HFFc6 (cell line): ENCODE data around the gene BIRC7. TPM values are rescaled to one million over a fixed set of nuclear protein-coding genes. Genes with fewer than 3 reads are reported as not detected.
"Not testable (repeated sequence)": the region's sequence is repeated elsewhere in the genome, so short reads cannot be mapped to it uniquely, and the experiment has no call there.

Source experiments
- DNase-seq: peaks from one replicate; pipeline ENCODE4 v3.0.0-alpha.2; 2018
- H3K27ac Mint-ChIP-seq: 2 replicates; pipeline ENCODE4 v1.8.0; 2020; ENCODE audit warnings: mild to moderate bottlenecking, mixed read lengths
- H3K27me3 Mint-ChIP-seq: 2 replicates; pipeline ENCODE4 v1.8.0; 2021; ENCODE audit warnings: mild to moderate bottlenecking, moderate library complexity, mixed read lengths; ENCODE audit not compliant: insufficient read depth
- H3K36me3 Mint-ChIP-seq: 2 replicates; pipeline ENCODE4 v1.8.0; 2021; ENCODE audit warnings: low read depth, mixed read lengths
- H3K4me1 Mint-ChIP-seq: 2 replicates; pipeline ENCODE4 v1.8.0; 2020; ENCODE audit warnings: low read depth, mixed read lengths
- H3K4me3 Mint-ChIP-seq: 2 replicates; pipeline ENCODE4 v1.8.0; 2020; ENCODE audit warnings: mild to moderate bottlenecking, moderate library complexity, mixed read lengths
- H3K9me3 Mint-ChIP-seq: 2 replicates; pipeline ENCODE4 v1.8.0; 2020; ENCODE audit warnings: mild to moderate bottlenecking, mixed read lengths
- total RNA-seq, 6 experiments: library from RNA; stranded (reverse); fragmentation: NEBNext Ultra II Directional; extraction: Animal tissue kit (Norgen Biotek cat#: 25700); gene quantifications; 2 replicates in 1 of 6; 3 replicates in 5 of 6; pipeline ENCODE4 v1.2.3, GENCODE V29; 2021
- TF ChIP-seq, protein P1 (sequence below): fragments of 200-600 bp; sonication (generic); IDR thresholded peaks from 2 replicates; pipeline ENCODE4 v1.5.0; 2021; ENCODE audit warnings: antibody characterized with exemption, mild to moderate bottlenecking

BIRC7 gene
- total RNA-seq, 6 experiments from 2014 or later: not detected

DNA sequence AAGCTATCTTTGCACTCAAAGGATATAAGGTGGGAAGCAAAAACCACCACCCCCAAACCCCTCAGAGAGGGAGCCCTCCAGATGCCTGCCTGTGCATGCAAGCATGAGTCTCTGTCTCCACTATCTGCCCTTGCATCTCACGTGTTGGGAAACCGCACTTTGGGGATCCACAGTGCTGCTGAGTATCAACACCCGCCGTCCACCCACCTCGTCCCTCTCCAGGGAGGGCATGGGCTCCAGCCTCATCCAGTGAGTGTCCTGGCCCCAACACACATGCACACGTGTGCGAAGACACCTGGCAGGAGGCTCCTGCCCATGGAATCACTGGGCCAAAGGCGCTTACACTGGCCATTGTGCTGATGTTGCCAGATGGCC lies 16.3 kb upstream of the BIRC7 start:
- no peak for DNase-seq
- H3K27me3 Mint-ChIP-seq: peaks cover 17% of the 10 kb centered on the region
- TF ChIP-seq, protein P1, sequence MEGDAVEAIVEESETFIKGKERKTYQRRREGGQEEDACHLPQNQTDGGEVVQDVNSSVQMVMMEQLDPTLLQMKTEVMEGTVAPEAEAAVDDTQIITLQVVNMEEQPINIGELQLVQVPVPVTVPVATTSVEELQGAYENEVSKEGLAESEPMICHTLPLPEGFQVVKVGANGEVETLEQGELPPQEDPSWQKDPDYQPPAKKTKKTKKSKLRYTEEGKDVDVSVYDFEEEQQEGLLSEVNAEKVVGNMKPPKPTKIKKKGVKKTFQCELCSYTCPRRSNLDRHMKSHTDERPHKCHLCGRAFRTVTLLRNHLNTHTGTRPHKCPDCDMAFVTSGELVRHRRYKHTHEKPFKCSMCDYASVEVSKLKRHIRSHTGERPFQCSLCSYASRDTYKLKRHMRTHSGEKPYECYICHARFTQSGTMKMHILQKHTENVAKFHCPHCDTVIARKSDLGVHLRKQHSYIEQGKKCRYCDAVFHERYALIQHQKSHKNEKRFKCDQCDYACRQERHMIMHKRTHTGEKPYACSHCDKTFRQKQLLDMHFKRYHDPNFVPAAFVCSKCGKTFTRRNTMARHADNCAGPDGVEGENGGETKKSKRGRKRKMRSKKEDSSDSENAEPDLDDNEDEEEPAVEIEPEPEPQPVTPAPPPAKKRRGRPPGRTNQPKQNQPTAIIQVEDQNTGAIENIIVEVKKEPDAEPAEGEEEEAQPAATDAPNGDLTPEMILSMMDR: no peak
- H3K36me3 Mint-ChIP-seq: peaks cover 10% of the 10 kb centered on the region
- no peak overlapping the region for H3K27ac Mint-ChIP-seq
- H3K4me1 Mint-ChIP-seq: peaks cover 16% of the 10 kb centered on the region
- H3K4me3 Mint-ChIP-seq: no peak overlapping the region
- no peaks in the 10 kb centered on the region for H3K9me3 Mint-ChIP-seq

DNA sequence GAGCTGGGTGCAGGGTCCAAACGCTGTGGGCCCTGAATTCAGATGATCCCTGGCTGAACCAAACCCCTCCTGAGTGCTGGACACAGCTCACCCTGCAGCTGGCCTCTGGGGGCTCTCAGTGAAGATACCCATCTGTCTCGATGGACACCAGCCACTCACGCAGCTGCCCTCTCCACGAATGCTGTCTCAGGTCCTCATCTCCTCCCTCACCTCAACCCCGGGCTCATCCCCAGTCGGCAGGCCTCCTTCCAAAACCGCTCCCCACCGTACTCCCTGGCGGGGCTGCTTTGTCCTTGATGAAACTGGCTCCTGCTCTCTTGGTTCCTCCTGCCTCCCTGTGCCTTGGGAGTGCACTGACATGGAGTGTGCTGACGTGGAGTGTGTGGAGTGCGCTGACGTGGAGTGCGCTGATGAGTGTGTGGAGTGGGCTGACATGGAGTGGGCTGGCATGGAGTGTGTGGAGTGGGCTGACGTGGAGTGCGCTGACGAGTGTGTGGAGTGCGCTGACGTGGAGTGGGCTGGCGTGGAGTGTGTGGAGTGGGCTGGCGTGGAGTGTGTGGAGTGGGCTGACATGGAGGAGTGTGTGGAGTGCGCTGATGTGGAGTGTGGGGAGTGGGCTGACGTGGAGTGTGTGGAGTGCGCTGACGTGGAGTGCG lies 15.7 kb upstream of the BIRC7 start:
- H3K27ac Mint-ChIP-seq: no peak overlapping the region
- peaks cover 16% of the 10 kb centered on the region for H3K4me1 Mint-ChIP-seq
- H3K4me3 Mint-ChIP-seq: no peak overlapping the region
- no peaks in the 10 kb centered on the region for H3K9me3 Mint-ChIP-seq
- H3K27me3 Mint-ChIP-seq: peaks cover 17% of the 10 kb centered on the region
- DNase-seq: no peak
- peaks cover 4% of the 10 kb centered on the region; the same call in 1 of the 2 replicates for H3K36me3 Mint-ChIP-seq
- TF ChIP-seq, protein P1: no peak

DNA sequence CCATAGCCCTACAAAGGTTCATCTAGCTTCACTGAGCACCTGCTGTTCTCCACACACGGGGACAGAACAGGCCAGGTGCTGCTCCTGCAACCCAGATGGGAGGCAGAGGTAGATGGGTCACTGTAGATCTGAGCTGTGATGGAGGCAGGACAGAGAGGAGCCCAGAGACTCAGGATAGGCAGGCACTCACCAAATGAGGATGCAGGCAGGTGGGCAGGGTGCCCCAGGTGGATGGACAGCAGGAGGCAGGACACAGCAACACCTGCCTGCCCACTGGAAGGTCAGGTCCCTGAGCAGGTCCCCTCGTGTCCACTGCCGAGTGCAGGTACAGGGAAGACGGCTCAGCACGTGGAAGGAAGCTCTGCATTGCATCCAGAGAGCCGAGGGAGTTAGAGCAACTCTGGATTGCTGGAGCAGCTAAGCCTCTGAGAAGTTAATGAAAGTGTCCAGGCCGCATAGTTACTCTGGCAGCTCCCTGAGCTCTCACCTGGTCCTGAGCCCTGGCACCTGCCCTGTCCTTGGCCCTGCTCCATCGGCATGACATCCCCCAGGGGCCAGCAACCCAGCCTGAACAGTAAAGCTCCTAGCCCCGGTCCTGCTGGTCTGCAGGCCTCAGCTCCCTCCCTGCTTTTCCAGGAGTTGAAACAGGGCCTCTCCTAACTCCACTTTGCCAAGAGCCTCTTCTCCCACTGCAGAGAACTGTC lies 14.9 kb upstream of the BIRC7 start:
- Mint-ChIP-seq H3K4me3 (no peak overlapping the region), H3K36me3 (no peaks in the 10 kb centered on the region), H3K27me3 (peaks cover 17% of the 10 kb centered on the region), H3K27ac (no peak overlapping the region), H3K9me3 (no peaks in the 10 kb centered on the region), H3K4me1 (peaks cover 17% of the 10 kb centered on the region)
- no peak for DNase-seq
- TF ChIP-seq, protein P1: no peak

DNA sequence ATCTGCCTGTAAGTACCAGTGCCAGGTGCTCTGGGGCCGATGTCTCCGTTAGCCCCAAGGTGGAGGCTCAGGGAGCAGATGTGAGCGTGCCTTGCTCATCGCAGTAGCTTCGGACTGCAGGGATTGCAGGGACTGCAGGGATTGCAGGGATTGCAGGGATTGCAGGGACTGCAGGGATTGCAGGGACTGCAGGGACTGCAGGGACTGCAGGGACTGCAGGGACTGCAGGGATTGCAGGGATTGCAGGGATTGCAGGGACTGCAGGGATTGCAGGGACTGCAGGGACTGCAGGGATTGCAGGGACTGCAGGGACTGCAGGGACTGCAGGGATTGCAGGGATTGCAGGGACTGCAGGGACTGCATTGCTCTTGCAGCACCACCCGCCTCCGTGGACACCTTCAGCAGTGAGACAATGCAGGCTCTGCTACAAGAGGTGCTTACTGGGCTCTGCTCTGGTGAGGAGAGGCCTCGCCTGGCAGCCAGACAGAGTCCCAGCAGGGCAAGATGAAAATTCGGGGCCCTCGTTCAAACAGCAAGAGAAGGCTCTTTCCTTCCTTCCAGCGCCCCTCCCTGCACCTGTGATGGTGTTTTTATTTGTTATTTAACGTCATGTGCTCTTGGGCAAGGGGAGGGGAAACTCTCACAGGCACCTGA lies 14.2 kb upstream of the BIRC7 start:
- H3K9me3 Mint-ChIP-seq, H3K4me3 Mint-ChIP-seq: not testable (repeated sequence)
- H3K4me1 Mint-ChIP-seq: peaks cover 15% of the 10 kb centered on the region

DNA sequence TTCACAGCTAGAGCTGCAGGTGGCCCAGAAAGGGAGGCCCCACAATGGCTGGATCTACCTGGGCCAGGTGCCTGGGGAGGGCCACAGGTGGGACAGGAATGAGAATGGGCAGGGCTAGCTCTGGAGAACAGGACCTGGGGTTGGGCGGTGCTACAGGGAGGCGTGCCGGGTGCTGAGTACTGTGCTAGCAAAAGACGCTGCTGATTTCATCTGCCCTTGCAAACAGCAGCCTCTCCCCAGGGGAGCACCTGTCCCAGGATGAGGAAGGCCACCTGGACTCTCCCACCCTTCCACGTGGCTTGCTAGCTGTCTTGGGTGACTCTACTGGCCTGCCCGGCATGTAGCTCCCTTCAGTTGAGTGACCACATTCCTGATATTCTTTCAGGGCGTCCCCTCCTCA lies 13.2 kb upstream of the BIRC7 start:
- no peaks in the 10 kb centered on the region for H3K36me3 Mint-ChIP-seq
- peaks cover 19% of the 10 kb centered on the region for H3K27me3 Mint-ChIP-seq
- DNase-seq: no peak
- H3K27ac Mint-ChIP-seq: no peak overlapping the region
- H3K4me1 Mint-ChIP-seq: peaks cover 10% of the 10 kb centered on the region; the same call in 1 of the 2 replicates
- H3K9me3 Mint-ChIP-seq: no peaks in the 10 kb centered on the region
- TF ChIP-seq, protein P1: no peak
- no peak overlapping the region for H3K4me3 Mint-ChIP-seq

More for the DNA sequence above, 14.2 kb upstream of the BIRC7 start:
- peaks cover 17% of the 10 kb centered on the region for H3K27me3 Mint-ChIP-seq
- DNase-seq, H3K27ac Mint-ChIP-seq, H3K36me3 Mint-ChIP-seq: not testable (repeated sequence)
